Activated T-cell treated with anti-CD3 and anti-CD28 coated beads for 4 hours (primary cell): ENCODE data around the gene SGCD.

Source experiments
- DNase-seq: peaks from one replicate; pipeline ENCODE4 v3.0.0-alpha.2; 2020

SGCD gene

DNA sequence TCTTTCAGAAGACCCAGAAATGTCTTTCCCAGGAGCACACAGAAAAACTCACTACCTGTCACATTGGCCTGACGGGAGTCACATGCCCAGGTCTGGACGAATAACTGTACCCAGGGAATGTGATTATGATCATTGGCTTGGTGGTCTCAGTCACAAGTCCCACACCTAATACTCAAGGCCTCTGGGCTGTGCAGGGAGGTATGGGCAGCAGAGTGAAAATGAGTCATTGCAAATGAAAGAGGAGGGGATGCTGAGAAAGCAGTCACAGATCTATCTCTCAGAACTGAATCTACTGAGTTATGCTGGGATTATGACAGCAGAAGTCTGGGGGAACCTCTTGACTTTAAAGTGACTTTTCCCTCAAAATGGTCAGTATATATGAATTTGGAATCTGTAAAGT is 36.9 kb downstream of the SGCD start:
- no peak for DNase-seq

DNA sequence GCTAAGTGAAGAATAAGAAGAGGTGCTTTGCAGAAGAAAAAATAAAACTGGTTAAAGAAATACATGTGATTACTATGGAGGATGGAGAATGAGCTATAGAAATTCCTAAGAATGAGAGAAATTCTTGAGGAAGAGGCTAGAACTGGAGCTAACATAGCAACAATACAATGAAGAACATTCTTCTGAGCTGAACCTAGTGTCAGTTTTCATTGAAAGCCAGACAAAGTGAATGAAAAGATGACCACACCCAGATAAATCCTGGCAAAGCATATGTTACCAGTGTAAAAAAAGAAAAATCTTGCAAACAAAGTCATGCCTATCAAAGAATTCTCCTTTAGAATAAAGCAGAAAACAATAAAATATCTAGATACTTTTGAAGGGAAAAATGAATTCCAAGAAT is 39.6 kb downstream of the SGCD start:
- no peak for DNase-seq

DNA sequence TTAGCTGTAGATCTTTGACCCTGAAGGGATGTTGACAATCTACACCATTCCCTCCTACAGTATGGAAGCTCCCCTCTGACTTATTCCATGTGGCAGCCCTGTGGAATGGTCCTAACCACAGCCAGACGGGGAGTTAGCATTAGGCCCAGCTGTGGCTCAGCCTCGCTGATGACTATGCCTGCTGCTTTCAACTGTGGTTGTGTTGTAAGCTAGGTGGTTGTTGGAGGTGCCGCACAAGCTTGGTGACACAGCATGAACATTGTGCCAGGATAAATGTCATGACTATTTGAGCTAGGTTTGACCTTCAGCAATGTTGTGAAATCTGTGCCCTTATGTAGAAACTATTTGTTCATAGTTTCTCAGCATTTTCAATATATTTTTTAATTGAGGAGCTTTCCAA is 40.6 kb downstream of the SGCD start:
- DNase-seq = no peak

DNA sequence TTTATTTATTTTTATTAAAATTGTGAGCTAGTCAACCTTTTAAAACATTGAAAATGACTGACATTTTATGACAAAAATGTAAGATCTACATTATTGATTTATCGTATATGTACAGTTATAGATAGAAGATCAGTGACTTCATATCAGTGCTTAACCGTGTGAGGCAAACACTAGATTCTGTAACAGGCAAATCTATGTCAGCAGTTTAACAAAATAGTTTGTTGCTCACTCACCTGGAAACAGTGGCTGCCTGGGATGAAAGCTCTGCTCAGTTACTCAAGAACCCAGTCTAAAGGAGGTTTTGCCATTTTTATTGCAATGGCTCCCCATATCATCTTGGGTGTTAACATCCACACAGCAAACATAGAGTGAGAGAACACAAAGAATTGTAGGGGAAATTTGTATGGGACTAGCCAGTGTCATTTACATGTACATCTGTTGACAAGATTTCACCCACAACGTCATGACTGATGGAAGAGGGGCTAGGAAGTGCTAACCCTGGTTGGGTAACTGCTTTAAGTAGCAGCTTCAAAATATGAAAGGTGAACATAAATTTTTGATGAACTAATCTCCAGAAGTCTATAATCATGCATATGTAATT is 49.0 kb downstream of the SGCD start:
- no peak for DNase-seq

DNA sequence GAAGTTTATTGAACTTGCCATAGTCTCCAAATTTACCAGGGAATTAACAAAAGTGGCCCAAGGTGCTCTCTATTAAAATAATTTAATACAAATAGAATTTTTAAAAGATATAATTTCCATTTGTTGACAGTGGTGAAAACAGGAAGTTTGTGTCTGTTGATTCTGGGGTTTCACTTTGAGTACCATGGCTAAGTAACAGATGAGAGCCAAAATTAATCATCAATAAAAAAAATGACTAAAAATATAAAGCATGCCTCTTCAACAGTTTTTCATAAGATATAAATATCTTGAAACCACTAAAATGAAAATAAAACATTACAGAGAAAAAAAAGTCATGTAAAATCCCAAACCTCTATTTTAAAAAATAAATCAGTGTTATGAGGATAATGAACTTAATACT is 49.8 kb downstream of the SGCD start:
- no peak for DNase-seq

DNA sequence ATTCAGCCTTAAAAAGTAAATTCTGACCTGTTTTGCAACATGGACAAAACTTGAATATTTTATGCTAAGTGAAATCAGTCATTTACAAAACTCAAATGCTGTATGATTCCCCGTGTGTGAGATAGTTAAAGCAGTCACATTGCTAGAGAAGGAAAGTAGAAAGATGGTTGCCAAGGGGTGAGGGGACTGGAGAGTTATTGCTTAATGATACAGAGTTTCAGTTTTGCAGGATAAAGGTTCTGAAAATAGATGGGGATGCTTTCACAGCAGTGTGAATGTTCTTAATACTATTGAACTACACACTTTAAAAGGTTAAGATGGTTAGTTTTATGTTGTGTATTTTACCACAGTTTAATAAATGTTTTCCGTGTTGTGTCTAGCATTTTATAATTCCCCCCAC is 51.2 kb downstream of the SGCD start:
- DNase-seq = no peak

DNA sequence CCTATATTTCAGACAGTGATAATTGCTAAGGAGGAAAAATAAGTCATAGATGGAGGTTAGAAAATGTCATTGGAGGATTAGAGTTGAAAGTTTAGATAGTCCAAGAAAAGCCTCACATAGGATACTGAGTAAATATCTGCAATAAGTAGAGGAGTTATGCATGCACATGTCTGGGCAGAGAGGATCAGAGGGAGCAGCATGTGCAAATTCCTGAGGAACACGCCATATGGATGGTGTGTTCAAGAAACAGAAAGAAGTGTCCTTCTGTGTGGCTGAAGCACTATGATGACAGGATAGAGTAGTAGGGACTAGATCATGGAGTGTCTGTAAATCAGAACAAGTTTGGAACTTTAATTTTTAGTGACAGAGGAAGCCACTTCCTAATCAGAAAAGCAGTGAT is 52.2 kb downstream of the SGCD start:
- DNase-seq = no peak

DNA sequence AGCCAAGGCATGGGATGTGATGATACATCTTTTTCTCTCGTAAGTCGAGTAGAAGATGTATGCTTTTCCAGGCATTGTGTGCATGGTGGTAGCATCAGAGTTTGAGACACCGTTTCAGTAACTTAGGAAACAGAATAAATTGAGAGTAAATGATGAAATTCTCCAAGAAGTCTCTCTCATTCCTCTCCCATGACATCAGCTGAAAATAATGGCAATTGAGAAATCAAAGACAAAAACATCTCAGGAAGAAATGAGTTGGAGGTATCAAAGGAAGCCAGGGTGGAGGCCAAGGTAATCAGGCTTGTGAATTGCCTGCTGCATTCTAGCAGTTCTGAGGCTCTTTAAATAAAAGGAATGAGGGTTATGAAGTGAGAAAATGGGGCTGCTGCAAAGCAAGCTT is 53.9 kb downstream of the SGCD start:
- DNase-seq = no peak

DNA sequence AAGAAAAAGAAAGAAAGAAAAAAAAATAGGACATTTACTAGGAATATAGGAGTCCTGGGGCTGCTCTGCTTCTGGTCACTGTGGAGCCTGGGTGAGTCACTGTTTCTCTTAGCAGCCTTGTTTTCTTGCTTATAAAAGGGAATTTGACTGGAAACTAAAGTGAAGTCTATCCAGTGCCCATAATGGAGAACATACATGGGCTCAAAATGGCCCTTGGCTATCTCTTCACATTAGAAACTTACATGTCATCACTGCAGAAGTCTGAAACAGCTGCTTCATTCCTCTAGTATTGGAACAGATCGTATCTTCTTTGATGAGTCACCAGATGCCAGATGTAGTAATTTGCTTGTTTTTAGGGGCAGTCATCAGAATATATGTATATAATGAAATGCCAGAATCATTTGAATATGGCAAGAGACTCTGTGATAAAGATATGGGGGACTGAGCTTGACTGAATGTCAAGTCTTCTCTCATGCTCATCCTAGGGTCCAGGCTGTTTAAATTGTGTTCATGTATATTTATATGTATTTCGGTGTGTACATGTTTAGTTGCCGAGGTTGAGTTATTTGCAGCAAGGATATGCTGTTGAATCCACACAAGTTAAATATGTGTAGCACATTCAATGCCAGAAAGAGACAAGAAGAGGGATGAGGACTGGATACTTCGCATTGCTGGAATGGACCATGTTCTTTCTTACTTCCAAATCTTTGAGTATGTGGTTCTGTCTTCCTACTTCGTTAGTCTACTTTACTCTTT is 56.7 kb downstream of the SGCD start:
- no peak for DNase-seq

DNA sequence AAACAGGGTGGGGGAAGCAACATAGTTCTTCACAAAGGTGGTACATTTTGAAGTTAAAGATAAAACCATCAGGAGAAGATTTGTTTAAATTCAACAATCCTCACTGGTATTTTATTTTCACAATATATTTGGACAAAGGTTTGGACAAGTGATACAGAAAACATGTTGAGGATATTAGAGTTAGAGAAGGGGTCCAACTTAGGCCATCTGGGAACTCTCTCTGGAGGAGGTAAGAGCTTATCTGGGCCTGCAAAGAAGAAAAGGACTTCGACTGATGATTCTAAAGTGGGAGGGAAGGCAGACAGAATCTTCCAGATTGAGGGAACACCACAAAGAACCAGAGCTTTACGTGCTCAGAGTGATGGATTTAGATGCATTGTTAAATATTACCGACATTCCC is 58.5 kb downstream of the SGCD start:
- DNase-seq = no peak

DNA sequence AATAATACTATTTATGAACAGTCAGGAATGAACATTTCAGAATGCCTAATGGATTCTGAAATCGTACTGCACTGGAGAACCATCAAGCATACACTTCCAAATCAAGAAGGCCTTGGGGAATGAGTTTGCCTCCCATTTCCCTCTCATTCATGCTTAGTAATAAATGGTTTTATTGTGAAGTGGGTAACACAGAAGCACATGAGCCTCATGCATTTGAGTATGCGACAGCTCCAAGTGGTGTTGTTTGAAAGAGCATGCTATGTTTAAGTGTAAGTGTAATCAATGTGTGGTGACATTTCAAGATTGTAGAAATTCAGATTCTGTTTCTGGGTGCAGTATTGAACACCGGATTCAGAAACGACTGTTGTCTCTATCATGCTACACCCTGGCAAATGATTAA is 60.0 kb downstream of the SGCD start:
- no peak for DNase-seq

DNA sequence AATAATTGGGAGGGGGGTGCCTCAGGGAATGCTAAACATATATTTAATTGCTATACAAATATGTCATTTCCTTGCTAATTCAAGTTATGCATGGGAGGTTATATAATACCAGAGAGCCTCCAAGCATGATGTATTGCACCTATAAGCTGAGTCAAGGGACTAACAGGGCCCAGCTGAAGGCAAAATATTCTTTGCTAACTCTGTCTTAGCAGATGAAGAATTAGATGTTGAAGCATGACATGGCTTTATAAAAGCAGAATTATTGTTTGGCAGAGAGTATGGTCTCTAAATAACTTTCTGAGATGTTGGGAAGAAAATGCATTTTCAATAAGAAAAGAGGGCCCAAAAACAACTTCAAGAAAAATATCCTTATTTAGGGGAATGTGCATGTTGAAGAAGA is 60.4 kb downstream of the SGCD start:
- no peak for DNase-seq

DNA sequence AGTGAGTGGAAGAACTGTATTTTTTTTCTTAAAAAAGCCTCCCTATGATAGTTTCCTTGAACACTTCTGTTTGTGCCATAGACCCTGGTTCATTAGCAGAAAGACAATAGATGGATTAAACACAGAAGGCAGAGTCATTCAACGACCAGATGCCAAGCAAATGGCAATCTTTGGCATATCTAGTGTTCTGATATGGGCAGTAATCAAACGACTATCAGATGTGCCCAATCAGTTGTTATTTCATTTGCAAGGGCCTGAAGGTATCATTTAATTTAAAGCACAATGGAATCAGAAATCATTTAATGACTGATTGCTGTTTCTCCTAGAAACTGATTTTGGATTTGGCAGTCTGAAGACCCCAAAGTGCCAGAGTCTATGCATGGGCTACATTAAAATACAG is 61.3 kb downstream of the SGCD start:
- no peak for DNase-seq

DNA sequence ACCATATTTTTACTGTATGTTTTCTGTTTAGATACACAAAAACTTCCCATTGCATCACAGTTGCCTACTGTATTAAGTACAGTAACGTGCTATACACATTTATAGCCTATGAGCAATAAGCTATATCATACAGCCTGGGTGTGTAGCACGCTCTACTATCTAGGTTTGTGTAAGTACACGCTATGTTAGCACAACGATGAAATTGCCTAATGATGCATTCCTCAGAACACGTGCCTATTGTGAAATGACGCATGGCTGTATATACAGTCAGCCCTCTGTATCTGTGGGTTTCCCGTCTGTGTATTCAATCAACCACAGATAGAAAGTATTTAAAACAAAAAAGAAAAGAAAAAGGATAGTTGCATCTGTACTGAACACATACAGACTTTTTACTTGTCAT is 64.2 kb downstream of the SGCD start:
- no peak for DNase-seq

DNA sequence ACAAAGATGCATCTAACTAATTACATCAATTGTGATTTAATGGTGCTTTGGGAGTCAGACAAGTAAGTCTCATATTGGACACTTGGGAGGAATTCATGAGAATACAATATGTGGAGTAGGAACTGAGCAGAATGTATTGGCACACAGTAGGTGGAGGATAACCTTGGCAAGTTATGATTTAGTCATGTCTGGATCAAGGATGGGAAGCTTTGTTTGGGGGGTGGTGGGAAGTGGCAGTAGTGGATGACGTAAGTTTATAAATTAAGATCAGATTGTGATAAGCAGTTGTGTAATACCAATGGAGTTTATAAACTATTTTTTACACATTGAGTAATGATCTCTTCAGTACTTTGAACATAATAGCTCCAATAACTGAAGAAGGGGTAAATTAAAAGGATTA is 67.0 kb downstream of the SGCD start:
- no peak for DNase-seq

DNA sequence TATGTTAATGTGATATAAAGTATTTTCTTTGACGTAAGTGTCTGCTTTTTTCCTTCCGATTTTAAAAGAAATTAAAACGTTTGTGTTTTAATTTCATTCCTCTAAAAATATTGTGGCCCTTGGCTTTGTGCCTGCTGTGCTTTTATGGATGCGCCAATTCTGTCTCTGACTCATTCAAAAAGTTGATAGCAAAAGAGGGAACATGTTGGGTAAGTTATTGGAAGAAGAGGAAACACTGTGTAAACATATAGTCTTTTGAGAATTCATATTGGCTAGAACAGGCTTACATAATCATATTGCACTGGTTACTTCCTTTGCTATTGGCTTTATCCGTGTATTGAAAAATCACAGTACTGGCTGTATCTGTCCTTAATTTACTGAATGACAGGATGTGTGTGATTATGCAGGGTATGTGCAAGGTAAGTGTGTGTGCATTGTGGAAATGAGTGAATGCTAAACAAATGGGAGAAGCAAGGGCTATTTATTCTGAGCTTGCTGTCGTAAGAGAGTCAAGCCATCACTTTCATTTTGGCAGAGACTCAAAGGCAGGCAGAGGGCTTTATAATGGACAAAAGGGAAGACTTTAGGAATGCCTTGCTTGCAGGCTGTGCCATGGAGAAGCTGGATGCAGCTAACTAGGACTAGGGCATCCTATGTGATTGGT is 67.8 kb downstream of the SGCD start:
- DNase-seq = no peak

DNA sequence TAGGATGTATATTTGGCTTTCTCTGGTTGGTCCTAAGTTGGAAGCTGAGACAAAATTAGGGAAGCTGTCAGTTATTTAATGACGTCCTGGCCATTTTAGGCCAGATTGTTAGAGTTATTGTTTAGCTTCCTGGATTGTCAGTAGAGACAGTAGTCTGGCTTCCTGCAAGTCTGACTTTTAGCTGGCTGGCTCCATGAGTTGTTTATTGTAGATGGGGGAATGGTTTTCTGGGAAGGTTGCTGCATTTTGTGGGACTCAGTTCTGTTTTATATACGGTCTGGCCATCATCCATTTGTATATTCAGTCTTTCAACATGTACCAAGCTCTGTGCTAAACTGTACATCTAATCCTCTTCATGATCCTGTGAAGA is 68.3 kb downstream of the SGCD start:
- DNase-seq = no peak

DNA sequence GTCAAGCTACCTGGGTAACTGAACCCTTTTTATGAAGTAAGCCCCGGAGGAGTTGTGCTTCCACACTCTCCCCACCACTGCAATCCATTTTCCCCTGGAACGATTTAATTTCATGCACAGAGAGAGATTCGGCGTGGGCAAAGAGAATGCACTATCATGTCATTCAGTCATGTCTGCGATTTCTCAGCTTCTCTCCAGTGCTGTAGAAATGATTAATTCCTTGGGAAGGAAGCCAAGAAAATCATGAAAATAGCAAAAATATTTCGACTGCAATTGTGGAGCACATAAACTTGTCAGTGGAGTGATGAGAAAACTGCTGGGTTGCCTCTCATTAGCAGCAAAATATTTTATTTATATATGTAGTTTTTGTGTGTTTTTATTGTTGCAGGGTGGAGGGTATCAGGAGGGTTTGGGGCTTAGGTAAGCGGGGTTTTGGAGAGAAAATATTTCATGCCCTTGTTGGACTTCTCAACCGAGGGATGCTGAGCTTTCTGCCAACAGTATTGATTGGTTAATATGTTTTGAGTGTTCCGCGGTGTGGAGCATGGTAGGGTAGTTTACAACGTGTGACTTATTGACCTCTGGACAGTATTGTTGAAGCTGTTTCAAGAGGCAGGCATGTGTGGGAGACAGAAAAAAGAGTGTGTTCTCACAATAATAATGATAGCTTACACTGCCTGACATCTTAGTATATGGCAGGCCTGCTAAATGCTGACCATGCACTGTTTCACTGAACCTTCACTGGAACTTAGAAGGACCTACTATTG is 69.3 kb downstream of the SGCD start:
- DNase-seq = no peak

DNA sequence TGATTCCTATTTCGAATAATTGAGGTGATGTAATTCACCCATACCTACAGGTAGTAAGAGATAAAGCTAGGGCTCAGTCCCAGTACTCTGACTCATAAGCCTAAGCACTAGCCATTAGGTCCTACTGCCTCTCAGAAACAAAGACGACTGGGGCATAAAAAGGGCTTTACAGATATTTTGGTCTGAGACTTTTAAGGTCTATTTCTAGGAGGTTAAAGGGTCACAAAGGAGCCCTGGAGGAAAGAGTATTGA is 69.8 kb downstream of the SGCD start:
- no peak for DNase-seq

DNA sequence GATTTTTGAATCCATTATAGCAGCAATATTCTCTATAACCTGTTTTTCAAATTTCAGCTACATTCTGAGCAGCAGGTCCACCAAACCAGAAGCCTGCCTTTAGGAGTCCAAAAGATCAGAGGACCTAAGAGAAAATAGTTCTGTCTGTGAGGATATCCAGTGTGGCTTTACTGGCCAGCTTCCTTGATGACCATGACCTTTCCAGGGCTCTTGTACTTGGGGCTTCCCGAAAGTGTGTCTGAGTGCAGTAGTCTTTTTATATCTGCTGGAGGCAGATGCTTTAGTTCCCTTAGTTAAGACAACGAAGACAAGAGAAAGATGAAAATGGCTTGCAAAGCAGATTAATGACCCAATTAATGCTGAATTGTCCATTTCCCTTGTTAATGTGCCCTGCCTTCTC is 72.4 kb downstream of the SGCD start:
- DNase-seq = no peak

DNA sequence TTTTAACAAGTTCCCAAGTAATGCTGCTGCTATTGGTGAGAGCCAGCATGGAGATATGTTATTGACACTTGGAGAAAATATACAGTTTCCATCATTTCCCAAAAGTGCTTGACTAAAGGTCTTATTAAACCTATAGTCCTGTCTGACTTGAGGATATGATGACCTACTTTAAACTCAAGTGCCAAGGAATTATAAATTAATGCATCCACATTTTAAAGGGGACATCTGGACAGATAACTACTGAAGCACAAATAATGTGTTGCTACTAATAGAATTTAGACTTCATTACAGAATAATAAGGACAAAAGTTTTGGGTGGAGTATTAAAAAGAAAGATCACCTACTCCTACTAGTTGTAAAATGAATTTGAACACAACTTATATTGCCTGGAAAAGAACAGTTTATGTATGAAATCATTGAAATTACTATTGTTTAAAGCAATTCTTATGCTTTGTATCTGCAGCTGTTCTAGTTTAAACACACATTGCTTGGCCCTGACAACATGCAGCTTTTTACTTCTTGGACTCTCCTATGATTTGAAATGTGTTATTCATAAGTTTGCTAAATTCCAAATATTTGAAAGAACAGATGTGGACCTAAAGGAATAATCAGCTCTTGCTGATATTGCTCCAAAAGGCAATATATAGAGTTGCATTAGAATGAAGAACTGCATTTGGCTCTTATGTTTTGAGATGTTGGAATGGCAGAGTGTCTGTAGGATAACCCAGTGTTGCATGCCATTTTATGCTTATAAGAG is 73.4 kb downstream of the SGCD start:
- no peak for DNase-seq

DNA sequence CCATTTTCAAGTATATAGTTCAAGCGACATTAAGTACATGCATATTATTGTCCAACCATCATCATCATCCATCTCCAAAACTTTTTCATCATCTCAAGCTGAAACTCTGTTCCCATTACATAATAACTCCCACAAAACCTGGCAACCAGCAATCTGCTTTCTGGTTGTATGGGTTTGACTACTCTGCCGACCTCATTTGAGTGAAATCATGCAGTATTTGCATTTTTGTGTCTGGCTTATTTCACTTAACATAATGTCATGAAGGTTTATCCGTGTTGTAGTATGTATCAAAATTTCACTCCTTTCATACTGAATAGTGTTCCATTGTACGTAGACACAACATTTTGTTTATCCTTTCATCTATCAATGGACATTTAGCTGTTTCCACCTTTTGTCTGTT is 74.8 kb downstream of the SGCD start:
- no peak for DNase-seq

DNA sequence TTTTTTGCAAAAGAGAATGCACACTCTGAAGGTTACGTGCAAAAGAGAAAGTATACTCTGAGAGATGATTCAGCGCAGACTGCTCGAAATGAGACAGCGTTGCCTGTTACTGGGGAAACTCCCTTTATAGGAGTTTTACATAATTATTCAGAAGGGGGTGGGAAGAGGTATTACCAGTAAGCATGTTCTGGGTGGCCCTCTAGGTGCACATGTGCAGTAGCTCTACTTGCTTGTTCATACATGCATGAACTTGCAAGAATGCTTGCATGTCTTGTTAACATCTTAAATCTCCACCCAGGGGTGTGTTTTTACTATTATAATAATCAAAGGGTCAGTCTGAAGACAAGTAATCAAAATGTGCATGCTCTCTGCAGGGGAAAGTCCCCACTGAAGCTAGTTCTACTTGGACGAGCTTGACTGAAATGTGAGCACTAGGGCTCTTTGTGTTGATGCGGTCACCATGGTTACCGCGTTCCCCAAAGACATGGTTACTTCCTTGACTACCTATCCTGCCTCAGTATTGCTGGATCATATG is 75.5 kb downstream of the SGCD start:
- no peak for DNase-seq
